Fibroblast of peridontal ligament (primary cell): ENCODE measurements around the gene ABHD1.
A peak's percentile ranks its signal among the peaks of the same experiment; 100 is the strongest.
"Not testable (repeated sequence)": the region's sequence is repeated elsewhere in the genome, so short reads cannot be mapped to it uniquely, and the experiment has no call there.

ENCODE experiments used
- DNase-seq: peaks from one replicate; pipeline ENCODE4 v3.0.0-alpha.2; 2010; ENCODE audit errors: extremely low read depth

Gene ABHD1

GRCh38 chr2:27109083-27109482 is 14.5 kb upstream of the ABHD1 start:
- no peak for DNase-seq

- DNase-seq, result not testable (repeated sequence)
Observed at GRCh38 chr2:27110603-27111352, 12.8 kb upstream of the ABHD1 start.

- not testable (repeated sequence) for DNase-seq
Observed at GRCh38 chr2:27111392-27112078, 12.1 kb upstream of the ABHD1 start.

- no peak for DNase-seq
Observed at GRCh38 chr2:27115519-27115918, 8.1 kb upstream of the ABHD1 start.

GRCh38 chr2:27117995-27118524 is 5.6 kb upstream of the ABHD1 start:
- no peak for DNase-seq

- DNase-seq, result no peak
Observed at GRCh38 chr2:27118525-27119329, 4.9 kb upstream of the ABHD1 start, which contains the start of gene CGREF1. TSS of gene CGREF1 (minus strand) at chr2:27119128. CDS start at chr2:27104366, 14,762 bp downstream.

GRCh38 chr2:27119330-27119670 is 4.3 kb upstream of the ABHD1 start:
- not testable (repeated sequence) for DNase-seq

- DNase-seq, result no peak
Observed at GRCh38 chr2:27121906-27122305, 1.7 kb upstream of the ABHD1 start.

- no peak for DNase-seq
Observed at GRCh38 chr2:27122791-27123190, 824 bp upstream of the ABHD1 start.

GRCh38 chr2:27125104-27125503 is 1.5 kb downstream of the ABHD1 start:
- DNase-seq, result no peak

GRCh38 chr2:27126252-27126710 is 2.7 kb downstream of the ABHD1 start:
- DNase-seq, result no peak

- no peak for DNase-seq
Observed at GRCh38 chr2:27127883-27128667, 4.5 kb downstream of the ABHD1 start.

- DNase-seq, result no peak
Observed at GRCh38 chr2:27128668-27129571, 5.3 kb downstream of the ABHD1 start.

GRCh38 chr2:27130396-27130795 is 6.8 kb downstream of the ABHD1 start:
- no peak for DNase-seq

GRCh38 chr2:27131429-27131828 is 7.8 kb downstream of the ABHD1 start:
- DNase-seq, result no peak

GRCh38 chr2:27133195-27133875 is 9.7 kb downstream of the ABHD1 start:
- no peak for DNase-seq

GRCh38 chr2:27133905-27134780 is 10.5 kb downstream of the ABHD1 start, which contains the start of gene PREB:
TSS of gene PREB (minus strand) at chr2:27134636. CDS start at chr2:27134421, 215 bp downstream.
- DNase-seq, result peak; percentile 93

- no peak for DNase-seq
Observed at GRCh38 chr2:27134781-27135477, 11.3 kb downstream of the ABHD1 start.
